Measurements from ENCODE around the gene RBM24. TPM values are rescaled to one million over a fixed set of nuclear protein-coding genes. Genes with fewer than 3 reads are reported as not detected.

RBM24 gene
- total and polyA plus RNA-seq, 2 of the 13 experiments (the other 11 are each of a cell fraction or from before 2014, with no cell fraction given) = 1.5 to 14.2 TPM

DNA sequence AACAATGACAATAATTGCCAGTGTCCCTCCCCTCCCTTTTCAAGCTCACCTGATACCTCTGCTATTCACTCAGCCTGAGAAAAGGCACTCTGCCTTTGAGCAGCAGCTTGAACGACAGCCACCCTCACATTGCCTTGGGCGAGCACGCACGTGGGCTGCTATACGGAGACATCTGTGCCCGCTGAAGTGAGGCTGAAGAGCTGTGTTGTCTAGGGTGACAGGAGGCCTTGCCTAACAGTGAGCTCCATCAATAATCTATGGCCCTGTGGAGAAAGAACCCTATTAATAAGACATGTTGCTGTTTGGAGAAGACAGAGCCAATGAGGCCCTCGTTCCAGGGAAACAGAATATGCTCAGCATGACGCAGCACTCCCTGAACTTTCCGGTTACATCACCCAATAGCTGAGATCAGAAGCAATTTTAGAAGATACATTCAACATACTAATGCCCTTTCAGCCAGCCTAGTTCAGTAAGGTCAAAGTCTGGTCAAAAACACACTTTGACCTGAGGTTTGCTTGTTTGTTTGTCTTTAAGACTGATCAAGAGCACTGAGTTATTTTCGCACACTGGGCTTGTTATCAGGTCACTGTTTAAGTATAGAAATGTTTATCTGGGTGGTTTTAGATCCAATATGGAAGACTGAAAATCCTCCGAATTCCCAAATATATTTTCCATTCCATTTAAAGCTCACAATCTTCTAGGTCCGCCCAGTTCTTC is 30.6 kb downstream of the RBM24 start (continued):
- peak; percentile 82; the same call in 1 of the 2 replicates for TF ChIP-seq RCOR2 (CRISPR knock-in tag; IDR thresholded peaks at IDR 0.05)
- TF ChIP-seq, protein P1, sequence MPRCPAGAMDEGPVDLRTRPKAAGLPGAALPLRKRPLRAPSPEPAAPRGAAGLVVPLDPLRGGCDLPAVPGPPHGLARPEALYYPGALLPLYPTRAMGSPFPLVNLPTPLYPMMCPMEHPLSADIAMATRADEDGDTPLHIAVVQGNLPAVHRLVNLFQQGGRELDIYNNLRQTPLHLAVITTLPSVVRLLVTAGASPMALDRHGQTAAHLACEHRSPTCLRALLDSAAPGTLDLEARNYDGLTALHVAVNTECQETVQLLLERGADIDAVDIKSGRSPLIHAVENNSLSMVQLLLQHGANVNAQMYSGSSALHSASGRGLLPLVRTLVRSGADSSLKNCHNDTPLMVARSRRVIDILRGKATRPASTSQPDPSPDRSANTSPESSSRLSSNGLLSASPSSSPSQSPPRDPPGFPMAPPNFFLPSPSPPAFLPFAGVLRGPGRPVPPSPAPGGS (CRISPR knock-in tag; IDR thresholded peaks at IDR 0.05) = peak; percentile 70
- TF ChIP-seq ZNF703 (CRISPR knock-in tag; IDR thresholded peaks at IDR 0.05; ENCODE audit: borderline replicate concordance) = no peak
- peak; percentile 85 for TF ChIP-seq REPIN1 (CRISPR knock-in tag; IDR thresholded peaks at IDR 0.05; ENCODE audit: borderline replicate concordance, low read depth)
- peak; percentile 95 for TF ChIP-seq MIER3 (CRISPR knock-in tag; IDR thresholded peaks at IDR 0.05; ENCODE audit: borderline replicate concordance)
- TF ChIP-seq ZNF274 (CRISPR knock-in tag; IDR thresholded peaks at IDR 0.05) = peak; percentile 94; the same call in 1 of the 2 replicates
- TF ChIP-seq, protein P2, sequence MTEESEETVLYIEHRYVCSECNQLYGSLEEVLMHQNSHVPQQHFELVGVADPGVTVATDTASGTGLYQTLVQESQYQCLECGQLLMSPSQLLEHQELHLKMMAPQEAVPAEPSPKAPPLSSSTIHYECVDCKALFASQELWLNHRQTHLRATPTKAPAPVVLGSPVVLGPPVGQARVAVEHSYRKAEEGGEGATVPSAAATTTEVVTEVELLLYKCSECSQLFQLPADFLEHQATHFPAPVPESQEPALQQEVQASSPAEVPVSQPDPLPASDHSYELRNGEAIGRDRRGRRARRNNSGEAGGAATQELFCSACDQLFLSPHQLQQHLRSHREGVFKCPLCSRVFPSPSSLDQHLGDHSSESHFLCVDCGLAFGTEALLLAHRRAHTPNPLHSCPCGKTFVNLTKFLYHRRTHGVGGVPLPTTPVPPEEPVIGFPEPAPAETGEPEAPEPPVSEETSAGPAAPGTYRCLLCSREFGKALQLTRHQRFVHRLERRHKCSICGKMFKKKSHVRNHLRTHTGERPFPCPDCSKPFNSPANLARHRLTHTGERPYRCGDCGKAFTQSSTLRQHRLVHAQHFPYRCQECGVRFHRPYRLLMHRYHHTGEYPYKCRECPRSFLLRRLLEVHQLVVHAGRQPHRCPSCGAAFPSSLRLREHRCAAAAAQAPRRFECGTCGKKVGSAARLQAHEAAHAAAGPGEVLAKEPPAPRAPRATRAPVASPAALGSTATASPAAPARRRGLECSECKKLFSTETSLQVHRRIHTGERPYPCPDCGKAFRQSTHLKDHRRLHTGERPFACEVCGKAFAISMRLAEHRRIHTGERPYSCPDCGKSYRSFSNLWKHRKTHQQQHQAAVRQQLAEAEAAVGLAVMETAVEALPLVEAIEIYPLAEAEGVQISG (CRISPR knock-in tag; IDR thresholded peaks at IDR 0.05) = peak; percentile 83
- TF ChIP-seq, protein P3, sequence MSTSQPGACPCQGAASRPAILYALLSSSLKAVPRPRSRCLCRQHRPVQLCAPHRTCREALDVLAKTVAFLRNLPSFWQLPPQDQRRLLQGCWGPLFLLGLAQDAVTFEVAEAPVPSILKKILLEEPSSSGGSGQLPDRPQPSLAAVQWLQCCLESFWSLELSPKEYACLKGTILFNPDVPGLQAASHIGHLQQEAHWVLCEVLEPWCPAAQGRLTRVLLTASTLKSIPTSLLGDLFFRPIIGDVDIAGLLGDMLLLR (CRISPR knock-in tag; IDR thresholded peaks at IDR 0.05) = no peak
- 0 out of 2 replicates have a peak, but pooled peaks have one; percentile 10 for TF ChIP-seq MIER2 (CRISPR knock-in tag; IDR thresholded peaks at IDR 0.05)
- TF ChIP-seq SIN3A (IDR thresholded peaks at IDR 0.05; ENCODE audit: borderline replicate concordance, low read depth, low read length) = peak; percentile 77; the same call in 1 of the 2 replicates
- TF ChIP-seq, protein P4, sequence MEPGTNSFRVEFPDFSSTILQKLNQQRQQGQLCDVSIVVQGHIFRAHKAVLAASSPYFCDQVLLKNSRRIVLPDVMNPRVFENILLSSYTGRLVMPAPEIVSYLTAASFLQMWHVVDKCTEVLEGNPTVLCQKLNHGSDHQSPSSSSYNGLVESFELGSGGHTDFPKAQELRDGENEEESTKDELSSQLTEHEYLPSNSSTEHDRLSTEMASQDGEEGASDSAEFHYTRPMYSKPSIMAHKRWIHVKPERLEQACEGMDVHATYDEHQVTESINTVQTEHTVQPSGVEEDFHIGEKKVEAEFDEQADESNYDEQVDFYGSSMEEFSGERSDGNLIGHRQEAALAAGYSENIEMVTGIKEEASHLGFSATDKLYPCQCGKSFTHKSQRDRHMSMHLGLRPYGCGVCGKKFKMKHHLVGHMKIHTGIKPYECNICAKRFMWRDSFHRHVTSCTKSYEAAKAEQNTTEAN (CRISPR knock-in tag; conservative IDR thresholded peaks at IDR 0.05) = peak; percentile 67; the same call in 1 of the 2 replicates
- no peak for TF ChIP-seq HNRNPH1 (optimal IDR thresholded peaks at IDR 0.05; ENCODE audit: low read depth, low read length)
- TF ChIP-seq ZNF382 (CRISPR knock-in tag; IDR thresholded peaks at IDR 0.05; ENCODE audit: borderline replicate concordance) = no peak
- 0 out of 2 replicates have a peak, but pooled peaks have one; percentile 14 for TF ChIP-seq CHCHD3 (CRISPR knock-in tag; IDR thresholded peaks at IDR 0.05)
- no peak for TF ChIP-seq RFX5 (IDR thresholded peaks at IDR 0.05; ENCODE audit: low read depth, low read length)
- no peak for TF ChIP-seq ZSCAN20 (CRISPR knock-in tag; IDR thresholded peaks at IDR 0.05; ENCODE audit: borderline replicate concordance)
- TF ChIP-seq ZNF619 (CRISPR knock-in tag; IDR thresholded peaks at IDR 0.05) = no peak; the same call in 1 of the 2 replicates
- TF ChIP-seq NAIF1 (CRISPR knock-in tag; IDR thresholded peaks at IDR 0.05; ENCODE audit: borderline replicate concordance) = peak; percentile 78; the same call in 1 of the 2 replicates
- no peak for TF ChIP-seq XBP1 (CRISPR knock-in tag; IDR thresholded peaks at IDR 0.05)
- TF ChIP-seq NR2C2 (CRISPR knock-in tag; IDR thresholded peaks at IDR 0.05; ENCODE audit: borderline replicate concordance) = peak; percentile 92
- TF ChIP-seq SKI (IDR thresholded peaks at IDR 0.05; ENCODE audit: partially characterized antibody) = peak; percentile 82
- TF ChIP-seq, protein P5, sequence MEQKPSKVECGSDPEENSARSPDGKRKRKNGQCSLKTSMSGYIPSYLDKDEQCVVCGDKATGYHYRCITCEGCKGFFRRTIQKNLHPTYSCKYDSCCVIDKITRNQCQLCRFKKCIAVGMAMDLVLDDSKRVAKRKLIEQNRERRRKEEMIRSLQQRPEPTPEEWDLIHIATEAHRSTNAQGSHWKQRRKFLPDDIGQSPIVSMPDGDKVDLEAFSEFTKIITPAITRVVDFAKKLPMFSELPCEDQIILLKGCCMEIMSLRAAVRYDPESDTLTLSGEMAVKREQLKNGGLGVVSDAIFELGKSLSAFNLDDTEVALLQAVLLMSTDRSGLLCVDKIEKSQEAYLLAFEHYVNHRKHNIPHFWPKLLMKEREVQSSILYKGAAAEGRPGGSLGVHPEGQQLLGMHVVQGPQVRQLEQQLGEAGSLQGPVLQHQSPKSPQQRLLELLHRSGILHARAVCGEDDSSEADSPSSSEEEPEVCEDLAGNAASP (CRISPR knock-in tag; IDR thresholded peaks at IDR 0.05; ENCODE audit: borderline replicate concordance) = peak; percentile 64

Measured in HepG2 (cell line).